ENCODE results near the gene CCDC33. TPM values are rescaled to one million over a fixed set of nuclear protein-coding genes. Genes with fewer than 3 reads are reported as not detected.

The CCDC33 gene
- total RNA-seq, 1 donor from 2014 or later = 0.41 TPM

- Mint-ChIP-seq H3K27ac (ENCODE audit: unreplicated experiment) (no peak overlapping the region), H3K4me1 (ENCODE audit: low read depth, unreplicated experiment) (peaks cover 12% of the 10 kb centered on the region), H3K4me3 (ENCODE audit: unreplicated experiment) (no peak overlapping the region), H3K27me3 (ENCODE audit: low read depth, unreplicated experiment) (peaks cover 50% of the 10 kb centered on the region), H3K36me3 (ENCODE audit: low read depth, unreplicated experiment) (peaks cover 3% of the 10 kb centered on the region), H3K9me3 (ENCODE audit: unreplicated experiment) (peaks cover 6% of the 10 kb centered on the region)
- no peak for DNase-seq (ENCODE audit: low read depth)
- TF ChIP-seq CTCF (IDR thresholded peaks at IDR 0.05; ENCODE audit: insufficient read depth, low read depth, low read length) = no peak
- no peak for FAIRE-seq
- Histone ChIP-seq H2AFZ (ENCODE audit: low read depth, low read length) (no peak overlapping the region), H3K9ac (ENCODE audit: low read length) (no peak overlapping the region), H3K27me3 (ENCODE audit: insufficient read depth, low read length) (peaks cover 12% of the 10 kb centered on the region), H3K4me2 (ENCODE audit: low read length) (no peak overlapping the region), H3K79me2 (ENCODE audit: insufficient read depth, low read length) (no peaks in the 10 kb centered on the region), H3K27ac (ENCODE audit: low read depth, low read length) (no peak overlapping the region), H3K4me1 (ENCODE audit: insufficient read depth, low read length) (peaks cover 18% of the 10 kb centered on the region), H3K36me3 (ENCODE audit: insufficient read depth, low read length) (no peaks in the 10 kb centered on the region), H3K9me3 (ENCODE audit: insufficient read depth, low read depth, low read length) (no peaks in the 10 kb centered on the region), H3K4me3 (ENCODE audit: insufficient read depth, low read depth, low read length) (no peak overlapping the region), H4K20me1 (ENCODE audit: insufficient read depth, low read length) (no peaks in the 10 kb centered on the region)
Observed at GRCh38 chr15:74293021-74293810, 57.1 kb downstream of the CCDC33 start.

GRCh38 chr15:74294010-74294409 lies 57.9 kb downstream of the CCDC33 start:
- H3K79me2 ChIP-seq (ENCODE audit: insufficient read depth, low read length) = no peaks in the 10 kb centered on the region
- H2AFZ ChIP-seq (ENCODE audit: low read depth, low read length) = no peak overlapping the region
- Mint-ChIP-seq H3K9me3 (ENCODE audit: unreplicated experiment) (peaks cover 6% of the 10 kb centered on the region), H3K4me3 (ENCODE audit: unreplicated experiment) (no peak overlapping the region), H3K27ac (ENCODE audit: unreplicated experiment) (no peak overlapping the region), H3K36me3 (ENCODE audit: low read depth, unreplicated experiment) (peaks cover 3% of the 10 kb centered on the region), H3K4me1 (ENCODE audit: low read depth, unreplicated experiment) (peaks cover 8% of the 10 kb centered on the region), H3K27me3 (ENCODE audit: low read depth, unreplicated experiment) (peaks cover 45% of the 10 kb centered on the region)
- no peak overlapping the region for H3K4me3 ChIP-seq (ENCODE audit: insufficient read depth, low read depth, low read length)
- H3K27me3 ChIP-seq (ENCODE audit: insufficient read depth, low read length) = peaks cover 12% of the 10 kb centered on the region
- H3K4me1 ChIP-seq (ENCODE audit: insufficient read depth, low read length) = peaks cover 18% of the 10 kb centered on the region
- no peak overlapping the region for H3K27ac ChIP-seq (ENCODE audit: low read depth, low read length)
- FAIRE-seq (no peak), DNase-seq (ENCODE audit: low read depth) (no peak)
- no peak overlapping the region for H3K9ac ChIP-seq (ENCODE audit: low read length)
- H3K4me2 ChIP-seq (ENCODE audit: low read length) = no peak overlapping the region
- no peaks in the 10 kb centered on the region for H3K9me3 ChIP-seq (ENCODE audit: insufficient read depth, low read depth, low read length)
- H3K36me3 ChIP-seq (ENCODE audit: insufficient read depth, low read length) = no peaks in the 10 kb centered on the region
- no peaks in the 10 kb centered on the region for H4K20me1 ChIP-seq (ENCODE audit: insufficient read depth, low read length)
- TF ChIP-seq EZH2 (IDR thresholded peaks at IDR 0.05; ENCODE audit: insufficient read depth, low read length) (no peak), CTCF (IDR thresholded peaks at IDR 0.05; ENCODE audit: insufficient read depth, low read depth, low read length) (no peak)

- H3K4me3 ChIP-seq (ENCODE audit: insufficient read depth, low read depth, low read length) = no peak overlapping the region
- Mint-ChIP-seq H3K4me3 (ENCODE audit: unreplicated experiment) (no peak overlapping the region), H3K27me3 (ENCODE audit: low read depth, unreplicated experiment) (peaks cover 57% of the 10 kb centered on the region), H3K4me1 (ENCODE audit: low read depth, unreplicated experiment) (peaks cover 8% of the 10 kb centered on the region), H3K27ac (ENCODE audit: unreplicated experiment) (no peak overlapping the region), H3K36me3 (ENCODE audit: low read depth, unreplicated experiment) (peaks cover 4% of the 10 kb centered on the region), H3K9me3 (ENCODE audit: unreplicated experiment) (peaks cover 6% of the 10 kb centered on the region)
- H3K4me1 ChIP-seq (ENCODE audit: insufficient read depth, low read length) = peaks cover 14% of the 10 kb centered on the region
- H3K27me3 ChIP-seq (ENCODE audit: insufficient read depth, low read length) = peaks cover 21% of the 10 kb centered on the region
- H3K36me3 ChIP-seq (ENCODE audit: insufficient read depth, low read length) = no peaks in the 10 kb centered on the region
- no peaks in the 10 kb centered on the region for H3K79me2 ChIP-seq (ENCODE audit: insufficient read depth, low read length)
- FAIRE-seq = no peak
- H3K27ac ChIP-seq (ENCODE audit: low read depth, low read length) = no peak overlapping the region
- TF ChIP-seq CTCF (IDR thresholded peaks at IDR 0.05; ENCODE audit: insufficient read depth, low read depth, low read length) (no peak), EZH2 (IDR thresholded peaks at IDR 0.05; ENCODE audit: insufficient read depth, low read length) (no peak)
- no peaks in the 10 kb centered on the region for H4K20me1 ChIP-seq (ENCODE audit: insufficient read depth, low read length)
- no peak overlapping the region for H3K4me2 ChIP-seq (ENCODE audit: low read length)
- H3K9me3 ChIP-seq (ENCODE audit: insufficient read depth, low read depth, low read length) = no peaks in the 10 kb centered on the region
- no peak overlapping the region for H2AFZ ChIP-seq (ENCODE audit: low read depth, low read length)
- no peak for DNase-seq (ENCODE audit: low read depth)
- H3K9ac ChIP-seq (ENCODE audit: low read length) = no peak overlapping the region
Observed at GRCh38 chr15:74295800-74296199, 59.7 kb downstream of the CCDC33 start.
